ENCODE results near the gene ESR1. TPM values are rescaled to one million over a fixed set of nuclear protein-coding genes. Genes with fewer than 3 reads are reported as not detected.

ESR1 gene
- total RNA-seq, 1 experiment from 2014 or later, result not detected

- no peak for TF ChIP-seq CTCF (conservative IDR thresholded peaks at IDR 0.05)
- H3K4me1 ChIP-seq (ENCODE audit: insufficient read depth, low read length), result no peaks in the 10 kb centered on the region
- Mint-ChIP-seq H3K27me3 (ENCODE audit: low read depth) (no peaks in the 10 kb centered on the region), H3K4me1 (peaks cover 2 to 5% of the 10 kb centered on the region in 2 experiments), H3K27ac (no peak overlapping the region), H3K36me3 (ENCODE audit: insufficient read depth in 1 of 3, low read depth in 3 of 3) (peaks cover 0 to under 1% (median 0%) of the 10 kb centered on the region in 3 experiments; a peak in 2 of 7 replicates), H3K4me3 (no peak overlapping the region), H3K9me3 (no peaks in the 10 kb centered on the region)
- H3K18ac ChIP-seq (ENCODE audit: insufficient read length, low read depth, low read length), result no peak overlapping the region
- H2AK5ac ChIP-seq (ENCODE audit: insufficient read length, low read length), result no peak overlapping the region
- H3K9me3 ChIP-seq (ENCODE audit: control insufficient read depth, low read depth, low read length), result no peaks in the 10 kb centered on the region
- H3K27me3 ChIP-seq (ENCODE audit: insufficient read depth, low read length), result no peaks in the 10 kb centered on the region
- no peak overlapping the region for H2BK5ac ChIP-seq (ENCODE audit: insufficient read length, low read length)
- no peak overlapping the region for H3K27ac ChIP-seq (ENCODE audit: insufficient read length, low read depth, low read length)
- H4K20me1 ChIP-seq (ENCODE audit: control insufficient read depth, insufficient read depth, insufficient read length), result no peaks in the 10 kb centered on the region
- no peaks in the 10 kb centered on the region for H3K79me1 ChIP-seq (ENCODE audit: insufficient read depth, low read depth, low read length, poor library complexity, severe bottlenecking)
- no peak overlapping the region for H4K8ac ChIP-seq (replicated peaks; ENCODE audit: insufficient read length, low read depth, low read length)
- no peak overlapping the region for H2BK20ac ChIP-seq (ENCODE audit: low read depth, low read length, poor library complexity, severe bottlenecking)
- H3T11ph ChIP-seq (ENCODE audit: low read length), result no peak overlapping the region
- no peak for DNase-seq
- H2BK12ac ChIP-seq (ENCODE audit: insufficient read length, low read depth, low read length), result no peak overlapping the region
- H3K9ac ChIP-seq (ENCODE audit: extremely low read depth, insufficient read length, low read length), result no peak overlapping the region
- no CpG with 5 or more reads among the region's 4 CpGs for WGBS (ENCODE audit: extremely low coverage, insufficient read length, low lambda C conversion rate)
- no peak overlapping the region for H3K4me2 ChIP-seq (ENCODE audit: insufficient read depth, insufficient read length, low read length)
- no peak overlapping the region for H3K56ac ChIP-seq (ENCODE audit: insufficient read length, low read depth, low read length)
- H3K23ac ChIP-seq (ENCODE audit: insufficient read length, low read depth, low read length), result no peak overlapping the region
- no peak overlapping the region for H4K5ac ChIP-seq (ENCODE audit: insufficient read length, low read depth, low read length)
- no peak overlapping the region for H3K4ac ChIP-seq (ENCODE audit: low read depth, low read length)
- no peak overlapping the region for H4K91ac ChIP-seq (ENCODE audit: insufficient read length, low read depth, low read length)
- H3K79me2 ChIP-seq (ENCODE audit: insufficient read depth, low read length), result no peaks in the 10 kb centered on the region
- no peak overlapping the region for H2AFZ ChIP-seq (ENCODE audit: low read length)
- H2BK120ac ChIP-seq (ENCODE audit: low read depth, low read length, poor library complexity, severe bottlenecking), result no peak overlapping the region
- H3K23me2 ChIP-seq (ENCODE audit: insufficient read length, low read depth, low read length, poor library complexity, severe bottlenecking), result no peaks in the 10 kb centered on the region
- no peak overlapping the region for H3K14ac ChIP-seq (ENCODE audit: insufficient read depth, low read length)
- H2BK15ac ChIP-seq (ENCODE audit: low read depth, low read length), result no peak overlapping the region
These were observed 98.4 kb downstream of the ESR1 start for GRCh38 chr6:151905854-151906253.
